Kidney epithelial cell (primary cell): Measurements from ENCODE around the gene PPP1R2B. TPM values are rescaled to one million over a fixed set of nuclear protein-coding genes. Genes with fewer than 3 reads are reported as not detected.

Source experiments
- DNase-seq: peaks from one replicate; pipeline ENCODE4 v3.0.0-alpha.2; 2010; ENCODE audit warnings: low read depth
- H3K27me3 ChIP-seq: 2 replicates; pipeline ENCODE4 v1.6.0; 2011; ENCODE audit warnings: low read length; ENCODE audit not compliant: control insufficient read depth, insufficient read depth
- H3K36me3 ChIP-seq: 2 replicates; pipeline ENCODE4 v1.5.1; 2011; ENCODE audit warnings: low read length; ENCODE audit not compliant: control insufficient read depth, insufficient read depth
- H3K4me3 ChIP-seq: 2 replicates; pipeline ENCODE4 v1.5.1; 2011; ENCODE audit warnings: low read depth, mild to moderate bottlenecking, control low read depth, low read length
- total RNA-seq: library from RNA; depleted of rRNA; stranded (reverse); fragments of >200 nt; gene quantifications from 2 replicates; pipeline ENCODE4 v1.2.3, GENCODE V29; 2015
- TF ChIP-seq, protein P1 (sequence below): IDR thresholded peaks from 2 replicates; pipeline ENCODE4 v1.5.1; 2011; ENCODE audit warnings: mild to moderate bottlenecking, moderate library complexity, low read length, control low read depth, inconsistent platforms; ENCODE audit not compliant: insufficient read depth, poor library complexity, severe bottlenecking

Gene PPP1R2B
- total RNA-seq: 0.07 TPM in 1 of 2 replicates, not detected in the other

DNA sequence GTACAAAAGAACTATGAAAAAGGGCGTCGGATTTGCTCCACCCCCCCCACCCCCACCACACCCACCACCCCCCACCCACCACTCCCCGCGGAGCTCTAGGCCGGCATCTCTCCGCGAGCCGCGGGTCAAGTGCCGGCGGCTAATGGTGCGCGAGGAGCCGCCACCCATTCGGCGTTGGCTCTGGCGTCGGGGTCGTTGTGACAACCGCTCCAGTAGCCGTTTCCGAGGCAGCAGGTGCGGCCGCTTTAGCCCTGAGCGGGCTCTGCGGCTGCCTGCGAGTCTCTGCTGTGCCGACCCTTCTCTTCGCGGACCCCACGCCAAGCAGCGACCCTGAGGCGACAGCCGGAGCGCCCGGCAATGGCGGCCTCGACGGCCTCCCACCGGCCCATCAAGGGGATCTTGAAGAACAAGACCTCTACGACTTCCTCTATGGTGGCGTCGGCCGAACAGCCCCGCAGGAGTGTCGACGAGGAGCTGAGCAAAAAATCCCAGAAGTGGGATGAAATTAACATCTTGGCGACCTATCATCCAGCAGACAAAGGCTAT lies at the start of gene PPP1R2B:
Gene PPP1R2B, plus strand, starts transcription at position 90 of the 546 bp plus-strand sequence. Its CDS starts 268 bp downstream, at position 358.
- H3K4me3 ChIP-seq: no peak within 1 kb of the TSS
- no peak for DNase-seq
- peaks cover 3% of the 10 kb centered on the region for H3K27me3 ChIP-seq
- TF ChIP-seq, protein P1, sequence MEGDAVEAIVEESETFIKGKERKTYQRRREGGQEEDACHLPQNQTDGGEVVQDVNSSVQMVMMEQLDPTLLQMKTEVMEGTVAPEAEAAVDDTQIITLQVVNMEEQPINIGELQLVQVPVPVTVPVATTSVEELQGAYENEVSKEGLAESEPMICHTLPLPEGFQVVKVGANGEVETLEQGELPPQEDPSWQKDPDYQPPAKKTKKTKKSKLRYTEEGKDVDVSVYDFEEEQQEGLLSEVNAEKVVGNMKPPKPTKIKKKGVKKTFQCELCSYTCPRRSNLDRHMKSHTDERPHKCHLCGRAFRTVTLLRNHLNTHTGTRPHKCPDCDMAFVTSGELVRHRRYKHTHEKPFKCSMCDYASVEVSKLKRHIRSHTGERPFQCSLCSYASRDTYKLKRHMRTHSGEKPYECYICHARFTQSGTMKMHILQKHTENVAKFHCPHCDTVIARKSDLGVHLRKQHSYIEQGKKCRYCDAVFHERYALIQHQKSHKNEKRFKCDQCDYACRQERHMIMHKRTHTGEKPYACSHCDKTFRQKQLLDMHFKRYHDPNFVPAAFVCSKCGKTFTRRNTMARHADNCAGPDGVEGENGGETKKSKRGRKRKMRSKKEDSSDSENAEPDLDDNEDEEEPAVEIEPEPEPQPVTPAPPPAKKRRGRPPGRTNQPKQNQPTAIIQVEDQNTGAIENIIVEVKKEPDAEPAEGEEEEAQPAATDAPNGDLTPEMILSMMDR: no peak
- H3K36me3 ChIP-seq: no peaks in the 10 kb centered on the region

DNA sequence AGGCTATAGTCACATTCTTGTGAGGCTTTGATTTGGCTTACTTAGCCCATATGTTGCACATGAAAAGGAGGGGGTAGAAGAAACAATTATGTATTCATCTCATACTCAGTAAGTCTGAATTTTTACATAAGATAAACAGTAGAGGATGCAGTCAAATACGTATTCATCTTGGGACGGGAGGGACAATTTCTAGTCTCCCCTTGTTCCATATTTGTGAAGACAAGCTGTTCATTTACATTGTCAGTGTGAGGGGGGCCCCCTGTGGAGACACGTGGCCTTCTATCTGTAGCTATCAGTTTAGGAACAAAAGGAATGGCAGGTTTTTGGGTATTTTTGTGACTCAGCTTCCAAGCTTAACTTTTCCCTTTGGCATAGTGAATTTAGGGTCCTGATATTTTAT lies 49.2 kb upstream of the PPP1R2B start:
- no peaks in the 10 kb centered on the region for H3K36me3 ChIP-seq
- H3K4me3 ChIP-seq: no peak overlapping the region
- DNase-seq: no peak
- TF ChIP-seq, protein P1: no peak
- no peaks in the 10 kb centered on the region for H3K27me3 ChIP-seq

DNA sequence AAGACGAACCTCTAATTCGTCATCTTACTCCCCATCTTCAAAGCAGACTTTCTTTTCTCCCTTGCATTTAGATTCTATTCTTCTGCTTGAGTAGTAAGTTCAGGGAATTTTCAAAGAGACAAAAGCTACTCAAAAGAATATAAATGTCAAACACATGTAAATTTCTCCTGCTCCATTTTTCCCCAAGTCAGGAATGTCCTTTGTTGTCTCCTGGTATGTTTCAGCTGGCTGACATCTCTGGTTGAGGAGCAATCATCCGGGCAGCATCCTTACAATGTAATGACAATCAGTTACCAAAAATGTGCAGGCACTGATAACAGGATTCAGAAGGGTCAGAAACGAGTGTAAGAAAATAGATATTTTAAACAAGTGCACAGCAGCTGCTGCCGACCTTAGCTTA lies 47.6 kb upstream of the PPP1R2B start:
- no peaks in the 10 kb centered on the region for H3K27me3 ChIP-seq
- H3K36me3 ChIP-seq: no peaks in the 10 kb centered on the region
- DNase-seq: no peak
- TF ChIP-seq, protein P1: no peak
- H3K4me3 ChIP-seq: no peak overlapping the region

- no peaks in the 10 kb centered on the region for H3K27me3 ChIP-seq
- no peak overlapping the region for H3K4me3 ChIP-seq
- DNase-seq: no peak
- TF ChIP-seq, protein P1: no peak
- H3K36me3 ChIP-seq: no peaks in the 10 kb centered on the region
Observed at GRCh38 chr5:156803404-156803803, 46.7 kb upstream of the PPP1R2B start.

DNA sequence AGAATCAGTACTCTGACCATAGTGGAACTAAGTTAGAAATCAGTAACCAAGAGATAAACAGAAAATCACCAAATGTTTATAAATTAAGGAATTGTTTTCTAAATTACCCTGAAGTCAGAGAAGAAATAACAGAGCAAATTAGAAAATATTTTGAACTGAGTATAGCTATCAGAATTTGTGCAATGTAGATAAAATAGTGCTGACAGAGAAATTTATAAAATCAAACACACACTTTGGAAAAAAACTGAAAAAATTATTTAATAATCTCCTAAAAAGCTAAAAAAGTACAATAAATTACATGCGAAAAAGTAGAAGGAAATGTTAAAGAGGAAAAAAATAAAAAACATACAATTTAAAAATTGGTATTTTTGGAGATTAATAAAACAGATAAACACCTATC lies 37.1 kb upstream of the PPP1R2B start:
- Histone ChIP-seq H3K27me3 (no peaks in the 10 kb centered on the region), H3K4me3 (no peak overlapping the region), H3K36me3 (no peaks in the 10 kb centered on the region)
- no peak for DNase-seq
- TF ChIP-seq, protein P1: no peak

GRCh38 chr5:156815988-156816599 lies 34.0 kb upstream of the PPP1R2B start:
- H3K36me3 ChIP-seq: no peaks in the 10 kb centered on the region
- TF ChIP-seq, protein P1: peak; percentile 54
- no peaks in the 10 kb centered on the region for H3K27me3 ChIP-seq
- H3K4me3 ChIP-seq: no peak overlapping the region
- DNase-seq: no peak
